ENCODE results near the gene MICAL2. TPM values are rescaled to one million over a fixed set of nuclear protein-coding genes. Genes with fewer than 3 reads are reported as not detected.

Gene MICAL2
- total and polyA plus RNA-seq, 7 donors = 6.8 to 45.7 (median 15.0) TPM

DNA sequence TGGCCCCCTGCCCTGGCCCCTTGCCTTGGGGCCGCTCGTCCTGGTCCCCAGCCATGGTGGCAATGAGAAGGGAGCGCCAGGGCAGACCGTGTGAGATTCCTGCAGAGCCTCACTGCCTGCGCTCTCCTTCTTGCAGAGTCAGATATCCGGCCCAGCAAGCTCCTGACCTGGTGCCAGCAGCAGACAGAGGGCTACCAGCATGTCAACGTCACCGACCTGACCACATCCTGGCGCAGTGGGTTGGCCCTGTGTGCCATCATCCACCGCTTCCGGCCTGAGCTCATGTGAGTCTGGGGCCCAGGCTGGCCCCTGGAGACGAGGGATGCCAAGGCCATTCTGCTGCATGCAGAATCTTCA, 114.1 kb downstream of the MICAL2 start:
- intact Hi-C loops (cut with DNase I) = no loop called here
- no peaks in the 10 kb centered on the region for H3K9me3 ChIP-seq
- H3K4me3 ChIP-seq = no peak overlapping the region
- no peaks in the 10 kb centered on the region for H3K27me3 ChIP-seq (ENCODE audit: insufficient read depth in 3 of 3, low read length in 2 of 3)
- no peak overlapping the region for H3K27ac ChIP-seq
- WGBS, 3 donors = 37 to 54% (median 49%) methylated on average over 12 of the region's 12 CpGs
- H3K36me3 ChIP-seq (ENCODE audit: insufficient read depth in 1 of 2, low read depth in 1 of 2) = peaks cover 0 to 24% of the 10 kb centered on the region in 2 donors
- TF ChIP-seq, protein P1, sequence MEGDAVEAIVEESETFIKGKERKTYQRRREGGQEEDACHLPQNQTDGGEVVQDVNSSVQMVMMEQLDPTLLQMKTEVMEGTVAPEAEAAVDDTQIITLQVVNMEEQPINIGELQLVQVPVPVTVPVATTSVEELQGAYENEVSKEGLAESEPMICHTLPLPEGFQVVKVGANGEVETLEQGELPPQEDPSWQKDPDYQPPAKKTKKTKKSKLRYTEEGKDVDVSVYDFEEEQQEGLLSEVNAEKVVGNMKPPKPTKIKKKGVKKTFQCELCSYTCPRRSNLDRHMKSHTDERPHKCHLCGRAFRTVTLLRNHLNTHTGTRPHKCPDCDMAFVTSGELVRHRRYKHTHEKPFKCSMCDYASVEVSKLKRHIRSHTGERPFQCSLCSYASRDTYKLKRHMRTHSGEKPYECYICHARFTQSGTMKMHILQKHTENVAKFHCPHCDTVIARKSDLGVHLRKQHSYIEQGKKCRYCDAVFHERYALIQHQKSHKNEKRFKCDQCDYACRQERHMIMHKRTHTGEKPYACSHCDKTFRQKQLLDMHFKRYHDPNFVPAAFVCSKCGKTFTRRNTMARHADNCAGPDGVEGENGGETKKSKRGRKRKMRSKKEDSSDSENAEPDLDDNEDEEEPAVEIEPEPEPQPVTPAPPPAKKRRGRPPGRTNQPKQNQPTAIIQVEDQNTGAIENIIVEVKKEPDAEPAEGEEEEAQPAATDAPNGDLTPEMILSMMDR (IDR thresholded peaks at IDR 0.05) = no peak
- peaks cover 22% of the 10 kb centered on the region for H3K4me1 ChIP-seq
- peak; percentile 80 to 87 for DNase-seq
- ATAC-seq = peak; percentile 50 to 83 (median 72)

DNA sequence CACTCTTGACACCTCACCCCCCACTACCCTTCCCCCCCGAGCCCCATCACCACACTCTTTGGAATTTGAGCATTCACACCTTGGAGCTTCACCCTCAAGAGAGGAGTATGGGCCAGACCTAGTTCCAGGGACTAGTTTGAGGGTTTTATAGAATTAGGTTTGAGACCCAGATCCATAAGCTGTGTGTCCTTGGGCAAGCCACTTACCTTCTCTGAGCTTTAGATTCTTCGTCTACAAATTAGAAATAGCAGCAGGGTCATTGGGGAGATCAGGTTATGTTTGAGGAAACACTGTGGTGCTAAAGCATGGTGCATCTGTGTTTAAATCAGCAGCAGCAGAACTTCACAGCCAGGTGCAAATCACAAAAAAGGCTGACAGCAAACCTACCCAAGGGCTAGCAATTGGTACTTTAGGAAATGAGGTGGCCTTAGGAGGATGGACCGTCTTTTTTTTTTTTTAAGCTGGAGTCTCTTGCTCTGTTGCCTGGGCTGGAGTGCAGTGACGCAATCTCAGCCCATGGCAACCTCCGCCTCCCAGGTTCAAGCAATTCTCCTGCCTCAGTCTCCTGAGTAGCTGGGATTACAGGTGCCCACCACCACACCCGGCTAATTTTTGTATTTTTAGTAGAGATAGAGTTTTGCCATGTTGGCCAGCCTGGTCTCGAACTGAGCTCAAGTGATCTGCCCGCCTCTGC, 114.8 kb downstream of the MICAL2 start:
- no peak for ATAC-seq
- no peak overlapping the region for H3K4me3 ChIP-seq
- no peak overlapping the region for H3K27ac ChIP-seq
- intact Hi-C loops (cut with DNase I) = no loop called here
- WGBS, 3 donors = 82 to 93% (median 89%) methylated on average over 8 of the region's 8 CpGs
- TF ChIP-seq, protein P1 (IDR thresholded peaks at IDR 0.05) = no peak
- no peaks in the 10 kb centered on the region for H3K9me3 ChIP-seq
- peaks cover 21% of the 10 kb centered on the region for H3K4me1 ChIP-seq
- H3K27me3 ChIP-seq (ENCODE audit: insufficient read depth in 3 of 3, low read length in 2 of 3) = no peaks in the 10 kb centered on the region
- DNase-seq = no peak
- H3K36me3 ChIP-seq (ENCODE audit: insufficient read depth in 1 of 2, low read depth in 1 of 2) = peaks cover 0 to 30% of the 10 kb centered on the region in 2 donors

DNA sequence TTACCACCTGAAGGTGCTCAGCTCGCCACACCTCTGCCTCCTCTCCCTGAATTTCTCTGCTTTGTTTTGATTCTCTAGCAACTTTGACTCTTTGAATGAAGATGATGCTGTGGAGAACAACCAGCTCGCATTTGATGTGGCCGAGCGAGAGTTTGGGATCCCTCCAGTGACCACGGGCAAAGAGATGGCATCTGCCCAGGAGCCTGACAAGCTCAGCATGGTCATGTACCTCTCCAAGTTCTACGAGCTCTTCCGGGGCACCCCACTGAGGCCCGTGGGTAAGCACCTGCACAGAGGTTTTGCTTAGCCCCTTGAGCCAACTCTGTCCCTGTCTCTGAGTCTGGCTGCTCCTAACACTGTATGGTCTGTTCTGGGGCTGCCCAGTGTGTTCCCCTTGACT, 115.7 kb downstream of the MICAL2 start:
- Histone ChIP-seq H3K27me3 (ENCODE audit: insufficient read depth in 3 of 3, low read length in 2 of 3) (no peaks in the 10 kb centered on the region), H3K27ac (no peak overlapping the region), H3K4me1 (peaks cover 12% of the 10 kb centered on the region), H3K36me3 (ENCODE audit: insufficient read depth in 1 of 2, low read depth in 1 of 2) (peaks cover 0 to 32% of the 10 kb centered on the region in 2 donors), H3K9me3 (no peaks in the 10 kb centered on the region), H3K4me3 (no peak overlapping the region)
- intact Hi-C loops (cut with DNase I) = no loop called here
- DNase-seq = no peak
- ATAC-seq = no peak
- TF ChIP-seq, protein P1 (IDR thresholded peaks at IDR 0.05) = no peak
- WGBS, 3 donors = 82 to 93% (median 88%) methylated on average over 8 of the region's 8 CpGs

DNA sequence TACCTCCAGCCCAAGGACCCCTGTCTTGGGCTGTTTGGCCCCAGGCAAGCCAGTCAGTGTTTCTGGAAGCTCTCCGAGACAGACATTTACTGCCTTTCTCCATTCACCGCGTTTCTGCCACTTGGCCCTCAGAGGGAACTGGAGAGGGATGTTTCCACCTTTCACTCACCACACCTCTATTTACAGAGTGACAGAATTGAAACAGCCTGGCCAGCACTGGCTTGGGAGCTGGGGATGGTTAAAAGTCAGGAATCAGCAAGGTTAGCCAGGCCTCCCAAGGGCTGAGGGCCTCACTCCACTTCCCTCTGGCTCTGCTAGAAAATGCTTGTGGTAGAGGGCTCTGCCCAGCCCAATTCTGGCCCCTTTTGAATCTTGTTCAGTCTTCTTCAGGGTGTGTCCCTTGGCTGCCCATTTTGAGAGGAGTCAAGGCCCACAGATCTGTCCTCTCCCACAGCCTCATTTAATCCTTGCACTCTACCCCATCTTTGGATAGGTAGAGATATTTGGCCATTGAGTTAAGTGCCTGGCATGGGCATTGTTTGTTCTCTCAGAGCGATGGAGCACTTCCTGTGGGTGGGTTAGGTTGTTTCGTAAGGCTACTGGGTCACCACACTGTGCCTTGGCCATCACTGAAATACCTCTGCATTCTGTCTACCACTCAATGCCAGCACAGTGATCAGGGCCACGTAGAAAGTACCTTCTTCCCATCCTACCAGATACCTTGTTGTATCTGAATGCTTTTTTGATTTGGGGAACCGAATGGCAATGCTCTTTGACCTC, 119.2 kb downstream of the MICAL2 start:
- 87 to 92% (median 89%) methylated on average over 7 of the region's 7 CpGs for WGBS, 3 donors
- H3K4me1 ChIP-seq = no peaks in the 10 kb centered on the region
- intact Hi-C loops (cut with DNase I) = loop anchor here in 1 of 2 donors (5.0 kb wide), 1 partner anchor 107 kb away; no protein-coding TSS in a partner anchor
- no peak overlapping the region for H3K27ac ChIP-seq
- H3K9me3 ChIP-seq = no peaks in the 10 kb centered on the region
- ATAC-seq (no peak), DNase-seq (no peak)
- no peaks in the 10 kb centered on the region for H3K27me3 ChIP-seq (ENCODE audit: insufficient read depth in 3 of 3, low read length in 2 of 3)
- no peak overlapping the region for H3K4me3 ChIP-seq
- TF ChIP-seq, protein P1 (IDR thresholded peaks at IDR 0.05) = no peak
- H3K36me3 ChIP-seq (ENCODE audit: insufficient read depth in 1 of 2, low read depth in 1 of 2) = peaks cover 0 to 32% of the 10 kb centered on the region in 2 donors

All from psoas muscle (tissue), 8 donors.